ENCODE results near the gene WNT3. TPM values are rescaled to one million over a fixed set of nuclear protein-coding genes. Genes with fewer than 3 reads are reported as not detected.
"Not testable (repeated sequence)": the region's sequence is repeated elsewhere in the genome, so short reads cannot be mapped to it uniquely, and the experiment has no call there.

WNT3 gene
- polyA plus RNA-seq, 3 donors = 1.8 to 2.3 (median 2.0) TPM

DNA sequence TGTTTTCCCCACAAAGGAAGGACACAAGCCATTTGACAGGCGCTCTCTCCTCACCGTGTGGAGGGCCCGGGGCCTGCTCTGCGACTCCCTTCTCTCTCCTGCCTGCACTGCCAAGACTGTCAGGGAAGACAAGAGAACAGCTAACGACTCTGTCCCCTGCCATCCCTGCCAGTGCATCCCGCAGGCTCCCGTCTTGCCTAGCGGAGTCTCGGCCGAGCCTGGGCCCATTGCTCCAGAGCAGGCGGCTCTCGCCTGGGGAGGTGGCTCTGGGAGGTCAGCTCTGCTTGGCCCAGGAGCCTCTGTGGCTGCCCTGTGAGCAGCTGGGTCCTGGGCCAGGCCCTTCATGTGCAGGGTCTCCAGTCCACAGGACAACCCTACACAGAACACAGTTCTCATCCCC is 53.0 kb downstream of the WNT3 start:
- DNase-seq = no peak

DNA sequence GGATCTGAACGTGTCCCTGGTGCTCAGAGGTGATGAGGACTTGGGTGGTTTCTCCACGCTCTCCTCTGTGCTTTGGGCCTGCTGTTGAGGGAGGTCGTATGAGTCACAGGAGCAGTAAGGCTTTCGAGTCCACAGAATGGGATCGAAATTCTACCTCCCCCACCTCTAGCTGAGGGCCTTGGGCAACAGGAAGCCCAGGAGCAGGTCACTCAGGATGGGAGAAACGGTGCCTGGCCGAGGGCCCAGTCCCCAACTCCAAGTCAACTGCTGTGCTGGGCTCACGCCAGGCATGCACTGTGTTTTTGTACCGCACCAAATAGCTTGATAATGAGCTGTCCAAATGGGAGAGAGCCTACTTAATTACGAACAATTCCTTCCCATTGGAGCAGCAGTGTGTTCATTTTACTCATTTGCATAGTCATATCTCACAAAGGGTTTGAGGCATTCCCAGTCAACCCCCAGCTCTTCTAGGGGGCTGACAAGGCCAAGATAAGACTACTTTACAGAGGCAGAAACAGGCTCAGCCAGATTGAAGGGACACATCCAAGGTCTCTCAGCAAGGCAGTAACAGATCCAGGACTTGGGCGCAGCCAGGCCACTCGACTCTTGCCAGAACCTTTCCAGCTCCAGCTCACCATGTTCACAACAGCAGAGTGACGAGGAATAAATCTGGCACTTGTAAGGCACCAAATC is 53.6 kb downstream of the WNT3 start:
- no peak for DNase-seq

DNA sequence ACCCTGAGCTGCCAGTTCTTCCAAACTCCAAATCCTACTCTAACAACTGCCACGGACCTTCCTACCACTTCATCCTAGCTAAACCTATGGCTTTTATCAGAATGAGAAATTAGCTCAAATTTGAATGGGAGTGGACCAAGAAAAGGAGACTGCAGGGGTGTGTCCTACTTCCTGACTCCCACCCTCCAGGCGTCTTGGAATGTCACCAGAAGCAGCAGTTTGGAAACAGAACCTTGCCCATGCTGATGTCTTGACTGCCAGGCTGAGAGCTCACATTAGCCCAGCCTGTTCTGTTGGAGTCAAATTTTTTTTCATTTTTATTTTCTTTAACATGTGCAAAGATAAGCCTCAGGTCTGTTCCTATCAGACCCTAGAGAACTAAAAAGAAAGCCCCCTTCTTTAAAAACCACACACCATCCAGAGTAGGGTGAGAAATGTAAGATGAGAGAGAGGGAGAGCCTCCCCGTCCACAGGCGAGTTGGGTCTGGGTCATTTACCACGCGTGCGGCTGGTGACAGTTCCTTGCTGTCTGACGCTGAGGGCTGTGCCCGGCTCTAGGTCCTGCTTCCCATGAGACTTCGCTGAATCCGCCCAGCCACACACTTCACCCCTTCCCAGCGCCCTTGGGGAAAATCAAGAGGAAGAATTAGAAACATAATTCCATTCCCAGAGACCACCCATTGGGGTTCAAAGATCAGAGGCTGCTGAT is 54.3 kb downstream of the WNT3 start:
- no peak for DNase-seq

DNA sequence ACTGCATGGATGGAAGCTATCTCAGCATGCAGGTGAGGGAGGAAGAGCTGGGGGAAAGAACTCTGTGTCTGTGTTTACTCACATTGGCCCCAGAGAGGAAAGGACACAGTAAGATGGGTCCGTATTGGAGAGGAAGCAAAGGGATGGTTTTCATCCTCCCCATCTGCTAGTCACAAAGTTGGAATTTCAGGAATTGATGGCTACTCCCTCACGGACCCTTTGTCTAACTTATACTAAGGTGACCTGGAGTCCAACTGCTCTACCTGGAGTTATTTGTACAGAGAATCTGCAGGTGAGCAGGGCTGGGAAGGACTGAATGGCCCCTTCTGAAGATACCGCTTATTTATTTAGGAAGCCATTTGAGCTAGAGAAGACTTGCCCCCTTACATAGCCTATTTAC is 55.1 kb downstream of the WNT3 start:
- no peak for DNase-seq

DNA sequence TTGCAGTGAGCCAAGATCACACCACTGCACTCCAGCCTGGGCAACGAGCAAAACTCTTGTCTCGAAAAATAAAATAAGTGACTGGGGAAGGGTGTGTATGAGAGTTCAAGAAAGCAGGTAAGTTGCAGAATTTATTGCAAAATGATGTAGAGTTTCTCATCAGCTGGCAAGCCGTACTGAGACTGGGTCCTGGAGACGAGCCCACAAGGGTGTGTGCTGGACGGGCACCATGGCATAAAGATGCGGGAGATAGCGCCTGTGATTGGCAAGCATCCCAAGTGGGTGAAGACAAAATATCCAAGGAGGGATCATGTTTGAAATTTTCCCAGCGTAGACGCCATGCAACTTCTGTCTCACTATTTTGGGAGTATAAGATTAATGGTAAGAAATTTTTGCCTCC is 59.4 kb downstream of the WNT3 start:
- DNase-seq = no peak

DNA sequence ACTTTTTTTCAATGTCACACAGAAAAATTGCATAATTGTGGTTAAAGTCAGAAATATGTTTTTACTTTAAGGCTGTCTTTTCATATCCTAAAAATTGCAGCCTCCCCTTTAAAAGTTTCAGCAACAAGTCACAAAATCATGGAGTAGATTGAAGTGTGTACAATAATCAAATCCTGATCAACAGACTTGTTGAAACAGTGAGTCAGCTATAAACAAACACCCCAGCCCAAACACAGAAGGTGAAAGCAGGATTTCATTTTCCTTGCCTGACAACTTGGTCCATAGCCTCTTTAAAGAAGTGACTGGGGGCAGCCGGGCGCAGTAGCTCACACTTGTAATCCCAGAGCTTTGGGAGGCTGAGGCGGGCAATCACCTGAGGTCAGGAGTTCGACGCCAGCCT is 59.9 kb downstream of the WNT3 start:
- no peak for DNase-seq

DNA sequence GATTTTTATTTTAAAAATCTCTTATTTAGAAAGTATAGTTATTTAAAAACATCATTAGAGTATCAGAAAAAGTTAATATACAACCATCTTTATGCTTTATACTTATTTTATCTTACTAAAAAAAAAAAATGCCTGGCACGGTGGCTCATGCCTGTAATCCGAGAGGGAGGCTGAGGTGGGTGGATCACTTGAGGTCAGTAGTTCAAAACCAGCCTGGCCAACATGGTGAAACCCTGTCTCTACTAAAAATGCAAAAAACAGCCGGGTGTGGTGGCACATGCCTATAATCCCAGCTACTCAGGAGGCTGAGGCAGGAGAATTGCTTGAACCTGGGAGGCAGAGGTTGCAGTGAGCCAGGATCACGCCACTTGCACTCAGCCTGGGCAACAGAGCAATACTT is 60.9 kb downstream of the WNT3 start:
- DNase-seq = not testable (repeated sequence)

DNA sequence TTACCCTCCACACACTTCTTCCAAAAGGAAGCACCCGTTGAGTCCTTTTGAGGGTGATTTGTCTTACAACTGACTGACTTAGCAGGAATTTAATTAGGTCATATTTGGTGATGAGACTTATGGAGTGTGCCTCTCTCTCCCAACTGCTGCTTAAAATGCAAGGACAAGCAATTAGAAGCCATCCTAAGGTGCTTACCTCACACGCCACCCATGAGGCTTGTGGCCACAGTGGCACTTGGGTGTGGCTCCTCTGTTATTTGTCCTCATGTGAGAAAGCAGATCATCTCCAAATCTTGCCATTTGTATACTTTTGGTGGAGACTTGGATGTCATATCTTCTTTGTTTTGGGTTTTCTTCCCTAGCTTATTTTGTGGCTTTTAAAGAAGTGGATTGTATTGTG is 61.6 kb downstream of the WNT3 start:
- DNase-seq = no peak

DNA sequence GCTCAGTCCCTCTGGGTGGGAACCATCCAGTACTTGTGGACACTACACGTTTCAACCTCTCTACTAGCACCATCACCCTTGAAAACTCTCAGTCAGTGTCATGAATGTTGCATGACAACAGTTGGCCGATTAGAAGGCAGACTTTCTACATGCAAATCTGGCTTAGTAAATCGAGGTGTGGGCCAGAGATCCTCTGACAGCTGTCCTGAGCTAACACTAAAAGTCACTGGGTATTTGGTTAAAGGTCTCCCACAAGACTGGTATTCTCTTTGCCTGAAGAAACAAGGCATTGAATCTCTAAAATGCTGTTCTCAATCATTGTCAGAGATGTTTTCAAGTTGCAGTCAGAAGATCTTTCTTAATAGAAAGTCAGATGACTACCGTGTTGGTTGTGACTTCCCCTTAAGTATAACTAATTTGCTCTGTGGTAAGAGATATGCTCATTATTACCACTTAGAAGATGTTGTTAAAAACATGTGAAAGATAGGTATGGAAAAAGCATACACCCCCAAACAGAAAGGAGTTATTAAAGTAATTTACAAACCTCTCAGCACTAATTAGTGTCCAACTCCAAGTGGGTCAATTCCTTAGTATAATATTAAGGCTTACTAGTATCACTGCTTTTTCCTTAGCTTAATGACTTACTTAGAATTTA is 62.3 kb downstream of the WNT3 start:
- DNase-seq = no peak

DNA sequence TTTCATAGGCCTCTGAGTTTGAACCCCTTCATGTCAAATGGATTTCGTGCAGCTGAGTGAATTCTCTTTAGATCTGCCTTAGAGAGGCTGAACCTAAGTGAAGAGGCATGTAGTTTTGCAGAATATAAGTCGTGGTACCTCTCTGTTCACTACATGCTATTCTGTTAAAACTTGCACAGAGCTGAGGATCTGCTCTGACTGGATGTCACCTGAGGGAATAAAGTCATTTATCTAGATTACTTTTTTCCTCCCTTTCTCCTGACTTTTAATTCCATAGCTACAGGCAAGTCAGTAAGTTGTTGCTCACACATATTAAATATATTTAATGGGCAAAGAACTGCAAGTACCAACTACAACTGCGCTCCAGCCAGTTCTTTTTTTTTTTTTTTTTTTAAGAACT is 64.7 kb downstream of the WNT3 start:
- no peak for DNase-seq

DNA sequence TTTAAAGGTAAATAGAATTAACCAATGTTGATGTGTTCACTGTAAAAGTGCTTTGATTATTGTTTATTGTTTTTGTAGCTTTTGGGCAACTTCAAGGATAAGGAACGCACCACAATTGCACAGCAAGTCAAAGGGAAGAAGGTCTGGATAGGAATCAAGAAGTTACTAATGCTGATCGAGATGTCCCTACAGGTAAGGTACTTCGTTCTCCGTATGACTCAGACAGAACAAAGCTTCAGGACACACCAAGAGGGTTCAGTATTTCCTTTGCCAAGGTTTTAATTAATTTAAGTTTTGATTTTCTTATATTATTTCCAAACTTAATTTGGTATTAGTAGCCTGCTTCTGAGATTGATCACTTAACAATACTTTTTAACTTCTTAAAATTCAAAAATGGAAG is 67.1 kb downstream of the WNT3 start:
- no peak for DNase-seq

DNA sequence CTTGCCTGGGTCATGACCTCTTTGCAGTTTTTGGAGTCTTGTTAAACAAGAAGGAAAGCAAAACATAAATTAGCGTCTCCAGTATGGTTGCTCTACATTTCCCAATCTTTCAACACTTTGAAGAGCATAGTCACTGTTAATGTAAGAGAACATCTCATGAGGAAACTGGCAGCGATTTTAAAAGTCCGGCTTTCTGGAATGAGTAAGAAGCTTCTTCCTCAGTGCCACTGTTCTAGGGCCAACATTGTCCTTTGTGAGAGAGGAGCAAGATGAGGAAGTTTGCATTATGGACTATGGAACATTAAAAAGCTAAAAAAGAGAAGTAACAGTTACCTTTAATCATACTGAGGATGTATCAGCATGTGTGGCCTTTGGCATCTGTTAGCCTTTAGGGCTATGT is 73.1 kb downstream of the WNT3 start:
- no peak for DNase-seq

DNA sequence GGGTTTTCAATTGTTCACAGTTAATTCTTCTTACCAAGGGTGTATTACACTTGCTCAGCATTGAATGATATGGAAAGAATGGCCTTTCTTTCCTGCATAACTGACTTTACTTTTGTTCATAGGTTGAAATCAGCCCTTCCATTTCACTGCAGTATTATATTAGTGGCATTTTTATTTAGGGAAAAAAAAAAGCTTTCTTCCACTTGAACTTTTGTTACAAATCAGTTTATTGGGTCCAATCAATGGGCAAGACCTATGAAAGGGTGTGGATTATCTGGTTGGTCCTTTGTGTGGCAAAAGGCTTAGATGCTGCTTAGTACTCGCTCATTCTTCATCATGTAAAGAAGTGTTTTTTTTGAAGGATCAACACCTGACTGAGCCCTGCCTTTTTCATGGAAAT is 74.1 kb downstream of the WNT3 start:
- DNase-seq = no peak

DNA sequence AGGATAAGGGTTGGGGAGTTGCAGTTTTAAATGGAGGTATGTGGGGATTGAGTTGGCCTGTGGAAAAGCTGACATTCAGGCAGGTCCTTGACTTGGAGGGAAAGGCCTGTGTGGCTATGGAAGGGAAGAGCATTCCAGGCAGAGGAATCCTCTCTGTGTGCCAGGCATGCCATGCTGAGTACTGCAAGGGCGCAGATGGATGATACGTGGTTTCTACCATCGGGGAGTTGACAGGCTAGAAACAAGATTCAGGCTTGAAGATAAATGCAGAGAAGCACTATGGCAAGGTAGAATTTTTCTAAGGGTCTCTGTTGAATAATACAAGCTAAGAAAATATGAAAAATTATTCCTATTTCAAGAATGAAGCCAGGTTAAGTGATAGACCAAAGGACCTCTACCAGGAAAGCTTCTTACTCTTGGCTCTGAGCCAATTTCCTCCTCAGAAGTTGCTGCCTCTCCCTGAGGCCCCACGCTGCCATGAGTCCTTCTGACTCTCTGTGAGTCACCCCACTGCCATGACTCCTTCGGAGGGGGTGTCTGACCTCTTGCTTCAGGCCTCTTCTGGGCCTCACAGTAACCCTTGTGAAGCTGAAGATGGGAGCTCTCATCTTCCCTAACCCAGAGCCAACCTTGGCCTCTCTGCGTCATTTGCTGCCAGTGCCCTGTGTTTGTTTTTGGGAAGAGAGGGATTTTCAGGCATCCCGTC is 75.8 kb downstream of the WNT3 start:
- DNase-seq = no peak

DNA sequence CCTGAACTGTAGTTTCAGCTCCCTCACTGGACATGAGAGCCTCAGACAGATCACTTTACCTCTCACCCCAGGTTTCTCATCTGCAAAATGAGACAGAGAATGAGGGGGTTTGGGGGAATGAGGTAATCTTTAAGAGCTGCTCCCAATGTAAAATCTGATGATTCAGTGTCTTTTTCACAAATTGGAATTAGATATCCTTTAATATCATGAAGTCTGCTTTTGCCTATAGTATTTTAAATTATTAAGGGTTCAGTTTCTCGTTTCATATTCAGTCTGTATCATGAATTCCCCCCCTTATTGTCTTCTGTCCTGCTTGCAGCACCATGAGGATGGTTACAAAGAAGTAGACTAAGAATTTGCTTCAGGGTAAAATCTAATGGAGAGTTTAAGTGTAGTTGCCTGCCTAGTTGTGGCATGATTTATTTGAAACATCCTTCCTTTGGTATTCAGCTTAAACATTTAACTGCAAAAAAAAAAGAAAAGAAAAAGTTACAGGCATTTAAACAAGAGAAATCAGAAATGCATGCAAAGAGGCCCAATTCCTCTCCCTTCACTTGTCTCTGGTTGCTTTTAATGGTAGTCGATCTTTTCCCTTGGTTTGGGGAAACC is 77.3 kb downstream of the WNT3 start:
- no peak for DNase-seq

DNA sequence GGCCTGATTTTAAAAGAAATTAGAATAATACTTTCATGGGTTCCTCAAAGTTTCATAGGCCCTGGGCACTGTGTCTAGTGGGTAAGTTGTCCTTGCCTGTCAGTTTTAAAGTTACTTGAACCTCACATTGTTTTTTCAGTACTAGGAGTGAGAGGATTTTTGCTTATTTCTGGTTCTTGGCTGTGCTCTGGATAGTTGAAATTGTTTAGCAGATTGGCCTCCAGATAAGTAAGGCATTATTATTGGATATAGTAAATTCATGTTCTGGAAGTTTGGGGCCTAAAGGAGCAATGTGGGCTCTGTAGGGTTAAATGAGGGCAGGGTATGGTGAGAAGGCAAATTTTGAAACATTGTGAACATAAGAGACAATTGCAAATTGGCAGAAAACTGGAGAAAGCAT is 78.5 kb downstream of the WNT3 start:
- DNase-seq = no peak

DNA sequence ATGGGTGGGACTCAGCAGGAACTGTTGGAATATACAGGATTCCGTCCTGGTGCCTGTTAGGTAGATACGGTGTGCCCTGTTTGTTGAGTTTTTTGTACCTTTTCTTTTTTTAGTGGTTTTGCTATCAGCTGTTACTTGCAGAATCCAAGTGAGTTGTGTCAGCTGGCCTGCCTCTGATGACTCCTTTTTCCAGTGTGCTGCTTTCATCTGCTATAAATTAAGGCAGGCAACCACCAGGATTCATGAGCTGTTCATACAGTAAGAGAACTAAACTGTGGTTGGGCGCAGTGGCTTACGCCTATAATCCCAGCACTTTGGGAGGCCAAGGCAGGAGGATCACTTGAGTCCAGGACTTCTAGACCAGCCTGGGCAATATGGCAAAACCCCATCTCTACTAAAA is 79.9 kb downstream of the WNT3 start:
- DNase-seq = no peak

DNA sequence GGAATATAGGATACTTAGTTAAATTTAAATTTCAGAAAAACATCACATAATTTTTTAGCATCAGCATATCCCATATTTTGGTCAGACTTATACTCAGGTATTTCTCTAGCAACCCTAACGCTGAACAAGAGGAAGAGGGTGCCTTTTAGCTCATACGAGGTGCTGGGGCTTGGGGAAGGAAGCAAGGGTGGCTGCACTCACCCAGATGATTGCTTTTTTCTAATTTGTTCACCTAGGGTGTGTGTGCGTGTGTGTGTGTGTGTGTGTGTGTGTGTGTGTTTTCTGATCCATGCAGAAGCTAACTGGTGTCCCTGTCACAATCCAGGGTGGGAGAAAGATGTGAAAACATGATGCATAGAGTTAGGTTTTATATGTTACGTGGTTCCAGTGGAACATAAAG is 81.2 kb downstream of the WNT3 start:
- DNase-seq = no peak

DNA sequence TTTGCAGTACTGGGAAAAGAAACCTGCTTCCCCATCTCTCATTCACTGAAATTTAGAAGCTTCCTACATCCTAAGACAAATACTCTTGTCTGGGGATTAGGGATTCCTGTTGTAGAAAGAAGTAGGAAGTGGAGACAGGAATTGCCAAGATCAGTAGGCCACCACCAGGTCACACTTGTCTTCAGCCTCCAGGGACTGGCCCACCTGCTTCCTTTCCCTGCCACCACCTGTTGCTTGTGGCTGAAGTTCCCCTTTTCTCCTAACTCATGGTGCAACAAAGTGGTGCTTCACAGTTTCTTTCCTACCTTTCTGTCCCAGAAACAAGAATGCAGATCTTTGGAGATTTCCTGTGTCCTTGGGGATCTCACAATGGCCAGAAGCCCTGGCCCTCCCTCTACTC is 82.4 kb downstream of the WNT3 start:
- DNase-seq = no peak

DNA sequence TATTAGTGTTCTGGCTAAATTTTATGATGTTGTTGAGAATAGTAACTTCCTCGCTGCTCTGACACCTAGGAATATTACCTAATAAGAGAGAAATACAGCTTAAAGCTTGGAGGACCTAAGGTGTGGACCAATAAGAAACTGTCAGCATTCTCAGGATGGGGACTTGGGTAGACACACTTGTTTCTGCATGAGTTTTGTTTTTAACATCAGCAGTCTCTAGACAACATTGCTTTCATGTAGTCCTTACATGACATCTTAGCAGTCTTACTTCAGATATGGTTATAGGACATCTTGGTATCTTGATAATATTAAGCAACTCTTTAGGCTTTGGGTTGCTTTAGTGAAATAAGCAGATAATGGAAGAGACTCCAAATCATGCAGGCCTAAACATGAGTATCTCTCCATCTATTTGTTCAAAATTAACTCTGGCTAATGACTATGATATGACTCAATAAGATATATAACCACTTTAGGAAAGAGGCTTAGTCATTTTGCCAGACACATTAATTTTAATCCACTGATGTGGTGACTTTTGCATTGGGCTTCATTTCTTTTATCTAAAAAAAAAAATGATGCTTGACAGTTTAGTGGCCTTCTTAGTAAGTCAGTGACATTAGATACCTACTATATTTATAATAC is 84.5 kb downstream of the WNT3 start:
- DNase-seq = no peak

DNA sequence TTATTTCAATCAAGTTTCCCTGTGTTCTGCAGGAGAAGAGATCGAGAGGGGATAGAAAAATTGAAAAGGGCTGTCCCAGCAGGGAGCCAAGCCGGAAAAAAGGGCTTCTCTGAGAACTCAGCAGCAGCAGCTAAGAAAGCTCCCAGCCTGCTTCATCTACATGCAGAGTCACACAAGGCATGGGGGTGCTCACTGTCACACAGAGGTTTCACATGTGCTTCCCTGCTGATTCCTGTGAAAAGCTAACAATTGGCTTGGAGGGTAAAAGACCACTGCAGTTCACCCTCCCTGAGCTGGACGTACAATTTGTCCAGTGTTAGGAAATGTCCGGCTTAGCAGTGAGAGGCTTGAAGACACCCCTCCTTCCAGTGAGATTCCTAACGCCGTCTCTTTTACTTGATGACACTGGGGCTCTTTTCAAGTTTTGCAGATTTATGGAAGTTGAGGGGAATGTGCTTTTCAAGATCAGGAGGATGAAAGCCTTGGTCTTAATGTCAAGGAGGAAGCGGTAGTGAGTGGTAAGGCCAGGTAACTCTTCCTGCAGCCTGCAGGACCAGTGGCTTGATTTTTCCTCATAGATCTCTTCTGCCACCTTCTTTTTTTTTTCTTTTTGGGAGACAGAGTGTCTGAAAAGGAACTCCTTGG is 85.6 kb downstream of the WNT3 start:
- peak; percentile 8 for DNase-seq

Measured in renal pelvis (tissue), 4 donors.